Measurements from ENCODE around the gene NR6A1. TPM values are rescaled to one million over a fixed set of nuclear protein-coding genes. Genes with fewer than 3 reads are reported as not detected.
A peak's percentile ranks its signal among the peaks of the same experiment; 100 is the strongest.

Gene NR6A1
- total and polyA plus RNA-seq, 2 of the 13 experiments (the other 11 are each of a cell fraction or from before 2014, with no cell fraction given) = 28.1 to 31.5 TPM

DNA sequence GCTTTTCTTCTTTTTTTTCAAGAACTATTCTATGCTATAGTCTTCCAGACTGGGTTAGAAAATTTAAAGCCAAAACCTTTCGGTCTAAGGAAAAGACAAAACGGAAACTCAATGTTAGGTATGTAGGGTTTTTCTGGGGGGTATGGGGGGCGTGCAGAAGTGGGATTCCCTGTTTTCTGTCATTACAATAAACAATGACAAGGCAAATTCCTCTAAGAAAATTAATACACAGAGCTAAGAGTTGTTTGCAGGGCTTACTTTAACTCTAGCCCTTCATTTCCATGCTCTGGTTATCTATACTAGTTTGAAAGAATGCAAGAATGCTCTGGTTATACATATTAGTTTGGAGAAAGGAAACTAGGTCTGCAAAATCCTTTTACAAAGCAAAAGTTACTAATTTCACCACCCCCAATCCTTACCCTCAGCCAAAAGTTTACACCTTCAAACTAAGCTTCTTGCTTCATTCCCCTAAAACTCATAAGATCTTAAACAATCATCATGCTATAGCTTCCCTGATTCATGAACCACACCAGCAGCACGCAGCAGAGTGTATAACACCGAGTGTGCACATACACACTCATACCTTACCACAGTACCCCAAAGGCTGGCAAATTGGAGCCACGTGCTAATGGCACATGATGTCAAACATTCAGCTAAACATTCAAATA is 174.8 kb downstream of the NR6A1 start (continued):
- no peak for TF ChIP-seq ZNF557 (CRISPR knock-in tag; IDR thresholded peaks at IDR 0.05)
- TF ChIP-seq ZNF709 (CRISPR knock-in tag; IDR thresholded peaks at IDR 0.05) = no peak
- 0 out of 2 replicates have a peak, but pooled peaks have one; percentile 1 for TF ChIP-seq MED1 (CRISPR knock-in tag; IDR thresholded peaks at IDR 0.05)
- no peak for TF ChIP-seq ZNF724P (CRISPR knock-in tag; IDR thresholded peaks at IDR 0.05; ENCODE audit: borderline replicate concordance)
- TF ChIP-seq RBM22 (optimal IDR thresholded peaks at IDR 0.05; ENCODE audit: low read length) = no peak
- no peak for TF ChIP-seq JUNB (CRISPR knock-in tag; IDR thresholded peaks at IDR 0.05; ENCODE audit: borderline replicate concordance)
- TF ChIP-seq, protein P1, sequence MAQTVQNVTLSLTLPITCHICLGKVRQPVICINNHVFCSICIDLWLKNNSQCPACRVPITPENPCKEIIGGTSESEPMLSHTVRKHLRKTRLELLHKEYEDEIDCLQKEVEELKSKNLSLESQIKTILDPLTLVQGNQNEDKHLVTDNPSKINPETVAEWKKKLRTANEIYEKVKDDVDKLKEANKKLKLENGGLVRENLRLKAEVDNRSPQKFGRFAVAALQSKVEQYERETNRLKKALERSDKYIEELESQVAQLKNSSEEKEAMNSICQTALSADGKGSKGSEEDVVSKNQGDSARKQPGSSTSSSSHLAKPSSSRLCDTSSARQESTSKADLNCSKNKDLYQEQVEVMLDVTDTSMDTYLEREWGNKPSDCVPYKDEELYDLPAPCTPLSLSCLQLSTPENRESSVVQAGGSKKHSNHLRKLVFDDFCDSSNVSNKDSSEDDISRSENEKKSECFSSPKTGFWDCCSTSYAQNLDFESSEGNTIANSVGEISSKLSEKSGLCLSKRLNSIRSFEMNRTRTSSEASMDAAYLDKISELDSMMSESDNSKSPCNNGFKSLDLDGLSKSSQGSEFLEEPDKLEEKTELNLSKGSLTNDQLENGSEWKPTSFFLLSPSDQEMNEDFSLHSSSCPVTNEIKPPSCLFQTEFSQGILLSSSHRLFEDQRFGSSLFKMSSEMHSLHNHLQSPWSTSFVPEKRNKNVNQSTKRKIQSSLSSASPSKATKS (CRISPR knock-in tag; IDR thresholded peaks at IDR 0.05) = no peak
- TF ChIP-seq SALL1 (CRISPR knock-in tag; IDR thresholded peaks at IDR 0.05) = no peak
- no peak for TF ChIP-seq CREB1 (IDR thresholded peaks at IDR 0.05)
- peak; percentile 14; the same call in 1 of the 2 replicates for TF ChIP-seq CREB1 (CRISPR knock-in tag; IDR thresholded peaks at IDR 0.05)
- TF ChIP-seq CENPT (CRISPR knock-in tag; IDR thresholded peaks at IDR 0.05; ENCODE audit: low read depth) = no peak
- TF ChIP-seq, protein P2, sequence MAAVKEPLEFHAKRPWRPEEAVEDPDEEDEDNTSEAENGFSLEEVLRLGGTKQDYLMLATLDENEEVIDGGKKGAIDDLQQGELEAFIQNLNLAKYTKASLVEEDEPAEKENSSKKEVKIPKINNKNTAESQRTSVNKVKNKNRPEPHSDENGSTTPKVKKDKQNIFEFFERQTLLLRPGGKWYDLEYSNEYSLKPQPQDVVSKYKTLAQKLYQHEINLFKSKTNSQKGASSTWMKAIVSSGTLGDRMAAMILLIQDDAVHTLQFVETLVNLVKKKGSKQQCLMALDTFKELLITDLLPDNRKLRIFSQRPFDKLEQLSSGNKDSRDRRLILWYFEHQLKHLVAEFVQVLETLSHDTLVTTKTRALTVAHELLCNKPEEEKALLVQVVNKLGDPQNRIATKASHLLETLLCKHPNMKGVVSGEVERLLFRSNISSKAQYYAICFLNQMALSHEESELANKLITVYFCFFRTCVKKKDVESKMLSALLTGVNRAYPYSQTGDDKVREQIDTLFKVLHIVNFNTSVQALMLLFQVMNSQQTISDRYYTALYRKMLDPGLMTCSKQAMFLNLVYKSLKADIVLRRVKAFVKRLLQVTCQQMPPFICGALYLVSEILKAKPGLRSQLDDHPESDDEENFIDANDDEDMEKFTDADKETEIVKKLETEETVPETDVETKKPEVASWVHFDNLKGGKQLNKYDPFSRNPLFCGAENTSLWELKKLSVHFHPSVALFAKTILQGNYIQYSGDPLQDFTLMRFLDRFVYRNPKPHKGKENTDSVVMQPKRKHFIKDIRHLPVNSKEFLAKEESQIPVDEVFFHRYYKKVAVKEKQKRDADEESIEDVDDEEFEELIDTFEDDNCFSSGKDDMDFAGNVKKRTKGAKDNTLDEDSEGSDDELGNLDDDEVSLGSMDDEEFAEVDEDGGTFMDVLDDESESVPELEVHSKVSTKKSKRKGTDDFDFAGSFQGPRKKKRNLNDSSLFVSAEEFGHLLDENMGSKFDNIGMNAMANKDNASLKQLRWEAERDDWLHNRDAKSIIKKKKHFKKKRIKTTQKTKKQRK (IDR thresholded peaks at IDR 0.05; ENCODE audit: low read length) = no peak
